ENCODE data around the gene RAP1A.
"Not testable (repeated sequence)": the region's sequence is repeated elsewhere in the genome, so short reads cannot be mapped to it uniquely, and the experiment has no call there.

Gene RAP1A

GRCh38 chr1:111739194-111739924 is 119.8 kb downstream of the RAP1A start, which contains the start of gene INKA2:
TSS of gene INKA2 (minus strand) at chr1:111739395. CDS start at chr1:111739242, 153 bp downstream.
- Histone ChIP-seq H3K4me3 (ENCODE audit: low read length) (peak within 1 kb of the TSS; percentile 82), H3K36me3 (ENCODE audit: control insufficient read depth, insufficient read depth, low read length) (no peaks in the 10 kb centered on the region), H3K27ac (ENCODE audit: low read depth, low read length) (peak within 1 kb of the TSS; percentile 93), H3K4me1 (ENCODE audit: control insufficient read depth, insufficient read depth, low read length) (peaks cover 17% of the 10 kb centered on the region), H3K27me3 (ENCODE audit: control insufficient read depth, insufficient read depth, low read length) (no peaks in the 10 kb centered on the region), H3K9ac (ENCODE audit: low read length) (peak within 1 kb of the TSS; percentile 79)

- Histone ChIP-seq H3K4me1 (ENCODE audit: control insufficient read depth, insufficient read depth, low read length) (peaks cover 17% of the 10 kb centered on the region), H3K4me3 (ENCODE audit: low read length) (peak overlapping the region; percentile 82), H3K36me3 (ENCODE audit: control insufficient read depth, insufficient read depth, low read length) (no peaks in the 10 kb centered on the region), H3K27me3 (ENCODE audit: control insufficient read depth, insufficient read depth, low read length) (no peaks in the 10 kb centered on the region), H3K9ac (ENCODE audit: low read length) (no peak overlapping the region), H3K27ac (ENCODE audit: low read depth, low read length) (peak overlapping the region; percentile 93)
Measured at GRCh38 chr1:111739925-111740765, 120.6 kb downstream of the RAP1A start.

GRCh38 chr1:111742292-111742691 is 122.7 kb downstream of the RAP1A start:
- H3K27me3 ChIP-seq (ENCODE audit: control insufficient read depth, insufficient read depth, low read length); H3K9ac ChIP-seq (ENCODE audit: low read length); H3K27ac ChIP-seq (ENCODE audit: low read depth, low read length); H3K36me3 ChIP-seq (ENCODE audit: control insufficient read depth, insufficient read depth, low read length); H3K4me3 ChIP-seq (ENCODE audit: low read length): not testable (repeated sequence)
- peaks cover 21% of the 10 kb centered on the region for H3K4me1 ChIP-seq (ENCODE audit: control insufficient read depth, insufficient read depth, low read length)

- H3K4me3 ChIP-seq (ENCODE audit: low read length) = no peak overlapping the region
- no peaks in the 10 kb centered on the region for H3K36me3 ChIP-seq (ENCODE audit: control insufficient read depth, insufficient read depth, low read length)
- no peaks in the 10 kb centered on the region for H3K27me3 ChIP-seq (ENCODE audit: control insufficient read depth, insufficient read depth, low read length)
- H3K4me1 ChIP-seq (ENCODE audit: control insufficient read depth, insufficient read depth, low read length) = peaks cover 14% of the 10 kb centered on the region
- no peak overlapping the region for H3K27ac ChIP-seq (ENCODE audit: low read depth, low read length)
- no peak overlapping the region for H3K9ac ChIP-seq (ENCODE audit: low read length)
Measured at GRCh38 chr1:111742938-111743549, 123.5 kb downstream of the RAP1A start.

DNA sequence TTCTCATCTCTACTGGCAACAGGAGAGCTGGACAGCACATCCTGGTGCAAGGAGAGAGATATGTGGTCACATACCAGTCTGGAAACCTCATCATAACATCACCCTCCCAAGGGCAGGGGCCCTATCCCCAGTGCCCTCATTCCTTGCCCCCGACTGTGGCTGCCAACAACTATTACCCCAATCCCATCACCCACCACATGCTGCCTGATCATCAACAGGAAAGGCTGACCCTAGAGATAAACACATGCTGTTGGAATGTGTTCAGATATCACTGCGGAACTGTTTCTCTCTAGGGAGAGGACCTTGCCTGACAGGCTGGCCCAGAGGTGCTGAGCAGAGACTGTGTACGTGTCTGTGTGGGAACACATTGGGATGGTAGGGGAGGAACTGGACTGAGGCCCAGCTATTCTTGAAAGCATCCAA is 124.1 kb downstream of the RAP1A start:
- Histone ChIP-seq H3K4me1 (ENCODE audit: control insufficient read depth, insufficient read depth, low read length) (peaks cover 14% of the 10 kb centered on the region), H3K9ac (ENCODE audit: low read length) (no peak overlapping the region), H3K27me3 (ENCODE audit: control insufficient read depth, insufficient read depth, low read length) (no peaks in the 10 kb centered on the region), H3K27ac (ENCODE audit: low read depth, low read length) (no peak overlapping the region), H3K36me3 (ENCODE audit: control insufficient read depth, insufficient read depth, low read length) (no peaks in the 10 kb centered on the region), H3K4me3 (ENCODE audit: low read length) (no peak overlapping the region)

DNA sequence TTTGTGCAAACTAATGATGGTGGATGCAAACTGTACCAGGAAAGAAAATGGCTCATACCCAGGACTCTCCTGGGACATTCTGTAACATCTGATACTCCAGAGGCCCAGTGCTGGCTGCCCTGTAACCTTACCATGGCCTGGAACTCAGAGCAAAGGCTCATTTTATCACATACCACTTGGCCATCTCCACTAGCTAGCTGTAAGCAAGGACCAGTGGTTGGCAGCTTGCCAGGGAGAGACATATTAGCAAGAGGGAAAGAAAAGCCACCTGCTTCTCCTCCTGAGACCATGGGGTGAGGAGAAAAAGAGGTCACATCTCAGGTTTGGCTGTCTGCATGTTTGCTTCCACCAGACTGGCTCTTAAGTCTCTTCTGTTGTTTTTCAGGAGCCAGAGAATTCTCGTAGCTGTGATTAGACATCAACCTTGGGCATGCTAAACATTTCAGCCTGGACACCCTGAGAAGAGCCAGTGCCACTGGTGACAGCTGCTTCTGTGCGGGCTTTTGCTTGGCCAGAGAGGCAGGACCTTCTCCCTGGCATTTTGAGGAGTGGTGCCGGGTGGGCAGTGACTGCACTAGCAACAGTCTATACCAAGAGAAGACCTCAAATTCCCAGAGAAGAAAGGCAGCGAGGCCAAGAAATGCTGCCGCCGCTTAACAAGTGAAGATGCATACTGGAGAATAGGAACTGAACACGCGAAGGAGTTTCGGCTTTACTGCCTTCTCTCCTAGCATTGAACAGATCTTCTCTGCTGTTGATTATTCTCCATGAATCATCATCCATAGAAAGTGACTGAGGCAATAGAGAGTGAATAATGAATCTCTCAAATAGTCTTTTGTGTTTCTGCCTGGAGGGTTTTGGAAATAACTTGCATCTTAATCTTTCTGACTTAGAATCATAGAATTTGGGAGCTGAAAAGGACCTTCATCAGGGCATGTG is 126.4 kb downstream of the RAP1A start:
- H3K27ac ChIP-seq (ENCODE audit: low read depth, low read length) = peak overlapping the region; percentile 56
- no peaks in the 10 kb centered on the region for H3K27me3 ChIP-seq (ENCODE audit: control insufficient read depth, insufficient read depth, low read length)
- H3K4me3 ChIP-seq (ENCODE audit: low read length) = no peak overlapping the region
- no peak overlapping the region for H3K9ac ChIP-seq (ENCODE audit: low read length)
- no peaks in the 10 kb centered on the region for H3K36me3 ChIP-seq (ENCODE audit: control insufficient read depth, insufficient read depth, low read length)
- H3K4me1 ChIP-seq (ENCODE audit: control insufficient read depth, insufficient read depth, low read length) = peaks cover 22% of the 10 kb centered on the region

DNA sequence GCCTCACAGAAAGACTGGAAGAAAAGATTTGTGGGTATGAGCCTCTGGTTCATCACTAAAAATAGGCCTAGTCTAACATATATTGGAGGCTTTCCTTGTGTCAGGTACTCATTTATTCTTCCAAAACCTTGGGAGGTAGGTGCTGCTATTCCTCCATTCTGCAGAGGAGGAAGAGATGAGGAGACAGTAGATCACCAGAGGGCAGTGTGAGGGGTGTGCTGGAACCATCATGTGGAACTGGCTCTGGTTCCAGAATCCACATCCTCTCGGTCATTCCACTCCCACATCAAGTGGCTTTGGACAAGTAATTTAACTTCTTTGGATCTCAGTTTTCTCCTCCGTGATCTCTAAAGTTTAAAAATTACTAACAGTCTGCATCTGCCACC is 127.0 kb downstream of the RAP1A start:
- no peaks in the 10 kb centered on the region for H3K27me3 ChIP-seq (ENCODE audit: control insufficient read depth, insufficient read depth, low read length)
- H3K27ac ChIP-seq (ENCODE audit: low read depth, low read length) = peak overlapping the region; percentile 56
- H3K4me1 ChIP-seq (ENCODE audit: control insufficient read depth, insufficient read depth, low read length) = peaks cover 26% of the 10 kb centered on the region

GRCh38 chr1:111747282-111747734 is 127.7 kb downstream of the RAP1A start:
- Histone ChIP-seq H3K4me3 (ENCODE audit: low read length) (no peak overlapping the region), H3K36me3 (ENCODE audit: control insufficient read depth, insufficient read depth, low read length) (no peaks in the 10 kb centered on the region), H3K9ac (ENCODE audit: low read length) (no peak overlapping the region), H3K27ac (ENCODE audit: low read depth, low read length) (no peak overlapping the region), H3K27me3 (ENCODE audit: control insufficient read depth, insufficient read depth, low read length) (no peaks in the 10 kb centered on the region), H3K4me1 (ENCODE audit: control insufficient read depth, insufficient read depth, low read length) (peaks cover 26% of the 10 kb centered on the region)

More for the DNA sequence above, 127.0 kb downstream of the RAP1A start:
- Histone ChIP-seq H3K9ac (ENCODE audit: low read length) (no peak overlapping the region), H3K36me3 (ENCODE audit: control insufficient read depth, insufficient read depth, low read length) (no peaks in the 10 kb centered on the region), H3K4me3 (ENCODE audit: low read length) (no peak overlapping the region)

- Histone ChIP-seq H3K9ac (ENCODE audit: low read length) (no peak overlapping the region), H3K36me3 (ENCODE audit: control insufficient read depth, insufficient read depth, low read length) (no peaks in the 10 kb centered on the region), H3K27ac (ENCODE audit: low read depth, low read length) (no peak overlapping the region), H3K4me1 (ENCODE audit: control insufficient read depth, insufficient read depth, low read length) (peaks cover 26% of the 10 kb centered on the region), H3K27me3 (ENCODE audit: control insufficient read depth, insufficient read depth, low read length) (no peaks in the 10 kb centered on the region), H3K4me3 (ENCODE audit: low read length) (no peak overlapping the region)
Measured at GRCh38 chr1:111747947-111748346, 128.4 kb downstream of the RAP1A start.

GRCh38 chr1:111749628-111750027 is 130.0 kb downstream of the RAP1A start:
- Histone ChIP-seq H3K27ac (ENCODE audit: low read depth, low read length) (no peak overlapping the region), H3K27me3 (ENCODE audit: control insufficient read depth, insufficient read depth, low read length) (no peaks in the 10 kb centered on the region), H3K4me3 (ENCODE audit: low read length) (no peak overlapping the region), H3K9ac (ENCODE audit: low read length) (no peak overlapping the region), H3K4me1 (ENCODE audit: control insufficient read depth, insufficient read depth, low read length) (peaks cover 26% of the 10 kb centered on the region), H3K36me3 (ENCODE audit: control insufficient read depth, insufficient read depth, low read length) (no peaks in the 10 kb centered on the region)

DNA sequence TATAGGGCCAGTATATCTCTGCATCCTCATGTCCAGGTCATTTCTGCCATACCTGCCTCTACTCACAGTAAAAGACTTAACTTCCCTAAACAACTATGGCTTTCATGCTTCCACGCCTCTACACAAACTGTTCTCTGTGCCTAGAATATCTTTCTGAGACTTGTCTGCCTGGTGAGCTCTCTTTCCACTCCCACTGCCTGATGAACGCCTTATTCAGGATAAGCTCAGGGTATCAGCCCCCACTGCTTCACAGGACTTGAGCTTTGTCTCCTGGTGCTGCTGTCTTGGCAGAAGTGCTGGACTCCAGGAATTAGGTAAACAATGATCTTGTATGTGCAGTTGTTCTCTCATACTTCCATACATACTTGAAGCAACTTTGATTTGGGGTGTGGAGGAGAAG is 131.3 kb downstream of the RAP1A start:
- peak overlapping the region; percentile 45 for H3K27ac ChIP-seq (ENCODE audit: low read depth, low read length)

More for the DNA sequence above, 131.3 kb downstream of the RAP1A start:
- no peak overlapping the region for H3K9ac ChIP-seq (ENCODE audit: low read length)
- no peaks in the 10 kb centered on the region for H3K36me3 ChIP-seq (ENCODE audit: control insufficient read depth, insufficient read depth, low read length)
- no peak overlapping the region for H3K4me3 ChIP-seq (ENCODE audit: low read length)
- peaks cover 21% of the 10 kb centered on the region for H3K4me1 ChIP-seq (ENCODE audit: control insufficient read depth, insufficient read depth, low read length)
- H3K27me3 ChIP-seq (ENCODE audit: control insufficient read depth, insufficient read depth, low read length) = no peaks in the 10 kb centered on the region

Data from rectal smooth muscle tissue (tissue), 1 donor.